ENCODE results near the gene INTS11.

INTS11 gene

DNA sequence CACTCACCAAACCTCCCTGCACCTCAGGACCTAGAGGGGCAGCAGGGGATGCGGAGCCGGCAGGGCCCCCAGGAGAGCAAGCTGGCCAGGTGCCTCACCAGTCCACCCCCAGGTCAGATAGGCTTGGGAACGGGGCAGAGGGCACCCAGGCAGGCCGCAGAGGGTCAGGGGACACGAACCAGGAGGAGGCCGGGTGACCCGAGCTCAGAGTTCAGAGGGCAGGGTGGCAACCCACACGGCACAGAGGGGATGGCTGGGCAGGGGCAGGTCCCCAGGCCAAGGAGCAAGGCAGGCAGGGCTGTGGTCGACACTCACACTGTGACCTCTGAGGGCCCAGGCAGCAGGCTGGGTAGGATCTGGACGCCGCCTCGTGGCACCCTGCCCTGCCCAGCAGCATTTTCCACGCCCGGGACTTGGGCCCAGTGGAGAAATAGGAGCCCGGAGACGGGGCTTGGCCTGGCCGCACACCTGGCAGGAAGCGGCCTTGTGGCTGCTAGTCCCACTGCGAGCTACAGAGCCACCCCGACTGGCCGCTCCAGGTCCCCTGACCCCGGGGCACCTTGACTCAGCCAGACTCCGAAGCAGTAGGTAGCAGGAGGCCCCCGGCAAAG is 19.5 kb upstream of the INTS11 start:
- no peak for DNase-seq

- DNase-seq = no peak
Observed at GRCh38 chr1:1342584-1343115, 18.2 kb upstream of the INTS11 start.

DNA sequence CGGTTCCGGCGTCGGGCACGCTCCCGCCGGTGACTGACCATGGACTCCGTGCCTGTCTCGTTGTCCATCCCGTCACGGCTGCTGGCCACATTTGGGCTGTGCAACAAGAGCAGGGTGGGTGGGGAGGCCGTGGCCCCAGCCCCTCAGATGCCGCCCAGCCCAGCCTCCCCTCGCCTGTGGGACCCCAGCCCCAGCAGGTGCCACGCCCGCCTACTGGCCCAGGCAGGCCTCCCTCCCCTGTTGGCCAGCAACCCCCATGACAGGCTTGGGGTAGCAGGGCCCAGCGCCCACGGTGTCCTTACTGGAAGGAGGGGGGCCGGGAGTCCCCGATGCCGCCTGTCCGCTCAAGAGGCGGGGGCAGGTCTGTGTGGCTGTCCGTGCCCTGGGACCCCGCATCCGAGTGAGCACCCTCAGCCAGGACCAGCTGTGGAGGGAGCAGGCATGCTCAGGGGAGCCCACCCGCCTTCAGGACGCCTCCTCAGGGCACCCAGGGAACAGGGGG is 17.7 kb upstream of the INTS11 start:
- no peak for DNase-seq

- no peak for DNase-seq
Observed at GRCh38 chr1:1341549-1342021, 17.1 kb upstream of the INTS11 start.

DNA sequence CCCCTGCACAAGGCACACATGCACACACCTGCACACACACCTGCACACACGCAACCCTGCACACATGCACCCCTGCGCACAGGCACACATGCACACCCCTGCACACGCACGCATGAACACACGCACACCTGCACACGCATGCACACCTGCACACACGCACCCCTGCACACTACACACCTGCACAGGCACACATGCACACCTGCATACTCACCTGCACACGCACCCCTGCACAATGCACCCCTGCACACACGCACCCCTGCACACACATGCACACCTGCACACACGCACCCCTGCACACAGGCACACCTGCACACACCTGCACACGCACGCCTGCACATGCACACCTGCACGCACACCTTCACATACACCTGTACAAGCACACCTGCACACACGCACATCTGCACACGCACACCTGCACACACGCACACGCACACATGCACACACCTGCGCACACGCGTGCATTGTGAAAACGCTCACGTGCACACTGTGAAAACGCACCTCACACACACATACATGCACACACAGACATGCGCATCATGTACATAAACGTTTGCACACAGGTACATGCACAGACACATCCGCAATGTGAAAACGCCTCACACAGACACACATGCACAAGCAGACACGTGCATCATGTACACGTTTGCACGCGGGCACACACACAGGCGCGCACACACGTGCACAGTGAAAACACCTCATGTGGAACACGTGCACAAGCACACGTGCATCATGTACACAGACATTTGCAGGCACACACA is 16.5 kb upstream of the INTS11 start:
- DNase-seq = no peak

DNA sequence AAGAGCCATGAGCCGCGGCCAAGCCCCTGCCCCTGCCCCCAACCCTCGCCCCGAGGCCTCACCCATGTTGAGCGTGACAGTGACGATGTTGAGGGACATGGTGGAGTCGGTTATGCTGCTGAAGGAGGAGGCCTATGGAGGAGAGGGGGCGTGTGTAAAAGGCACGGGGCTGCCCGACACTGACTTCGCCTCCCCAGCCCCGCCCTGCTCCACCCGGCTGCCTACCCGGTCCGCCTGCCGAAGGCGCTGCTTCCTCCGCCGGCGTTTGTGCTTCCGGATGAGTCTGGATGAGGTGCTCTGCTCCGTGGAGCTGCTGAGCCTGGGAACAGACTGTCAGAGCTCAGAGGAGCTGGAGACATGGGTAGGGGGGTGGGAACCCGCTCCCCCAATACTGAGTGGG is 15.7 kb upstream of the INTS11 start:
- no peak for DNase-seq

DNA sequence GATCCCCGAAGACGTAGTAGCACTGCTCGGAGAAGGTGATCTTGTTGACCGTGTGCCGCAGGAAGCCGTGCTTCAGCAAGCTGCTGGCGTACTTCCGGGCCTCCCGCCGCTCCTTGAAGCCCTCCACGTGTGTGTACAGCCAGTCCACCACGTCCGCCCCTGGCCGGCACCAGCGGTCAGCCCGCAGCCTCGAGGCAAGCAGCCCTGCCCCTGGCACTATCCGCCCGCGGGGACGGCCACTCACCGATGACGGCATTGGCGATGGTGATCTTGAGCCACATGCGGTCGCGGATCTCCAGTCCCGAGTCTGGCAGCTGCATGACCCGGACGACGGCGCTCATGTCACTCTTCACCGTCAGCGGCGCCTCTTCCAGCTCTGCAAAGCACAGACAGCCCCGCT is 13.8 kb upstream of the INTS11 start:
- DNase-seq = no peak

DNA sequence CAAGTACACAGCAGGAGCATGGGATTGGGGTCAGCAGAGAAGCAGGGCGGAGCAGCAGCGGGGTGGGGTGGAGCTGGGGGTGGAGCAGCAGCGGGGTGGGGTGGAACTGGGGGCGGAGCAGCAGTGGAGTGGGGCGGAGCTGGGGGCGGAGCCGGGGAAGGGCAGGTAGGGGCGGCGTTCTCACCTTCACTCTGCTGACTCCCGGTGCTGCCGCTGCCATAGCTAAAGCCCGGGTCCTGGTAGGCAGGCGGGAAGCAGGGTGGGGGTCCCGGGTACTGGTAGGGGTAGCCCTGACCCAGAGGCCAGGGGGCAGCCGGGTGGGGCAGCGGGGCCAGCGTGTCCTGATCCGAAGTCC is 13.3 kb upstream of the INTS11 start:
- no peak for DNase-seq

GRCh38 chr1:1336931-1337792 is 12.7 kb upstream of the INTS11 start:
- no peak for DNase-seq

- DNase-seq = no peak
Observed at GRCh38 chr1:1336446-1336845, 12.0 kb upstream of the INTS11 start.

DNA sequence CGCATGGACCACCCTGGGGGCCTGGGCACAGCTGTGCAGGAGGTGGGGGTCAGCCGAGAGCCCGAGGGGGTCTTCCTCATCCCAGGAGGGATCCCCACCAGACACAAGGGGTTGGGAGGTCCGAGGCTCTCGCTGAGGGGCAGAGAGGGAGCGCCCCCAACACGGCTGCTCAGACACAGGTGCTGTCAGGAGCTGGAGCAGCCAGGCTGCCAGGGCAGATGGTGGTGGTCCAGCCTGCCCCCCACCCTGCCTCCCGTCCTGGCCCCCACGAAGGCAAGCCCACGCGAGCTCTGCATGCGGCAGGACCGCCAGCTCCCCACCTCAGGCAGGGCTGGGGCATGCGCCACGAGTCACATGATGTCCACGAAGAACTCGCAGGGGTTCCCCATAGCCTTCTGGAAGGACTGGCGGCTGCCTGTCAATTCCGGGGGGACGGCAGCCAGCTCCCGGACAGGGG is 11.4 kb upstream of the INTS11 start:
- DNase-seq = no peak

- no peak for DNase-seq
Observed at GRCh38 chr1:1335283-1335682, 10.8 kb upstream of the INTS11 start.

DNA sequence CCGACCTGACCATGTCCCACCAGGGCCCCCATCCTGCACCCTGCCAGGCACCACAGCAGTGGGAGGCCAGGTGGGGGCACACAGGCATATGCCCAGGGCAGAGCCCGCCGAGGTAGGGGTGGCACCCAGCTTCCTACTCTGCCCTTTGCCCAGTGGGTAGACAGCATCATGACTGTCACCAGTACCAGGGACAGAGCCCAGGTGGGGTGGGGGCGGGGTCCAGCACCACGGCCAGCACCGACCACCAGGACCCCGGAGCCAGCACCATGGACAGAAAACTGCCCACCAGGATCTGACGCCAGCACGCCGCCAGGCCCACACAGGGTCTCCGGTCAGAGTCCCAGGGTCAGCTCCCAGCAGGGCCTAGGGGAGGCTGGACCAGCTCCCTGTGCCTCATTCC is 10.4 kb upstream of the INTS11 start:
- no peak for DNase-seq

DNA sequence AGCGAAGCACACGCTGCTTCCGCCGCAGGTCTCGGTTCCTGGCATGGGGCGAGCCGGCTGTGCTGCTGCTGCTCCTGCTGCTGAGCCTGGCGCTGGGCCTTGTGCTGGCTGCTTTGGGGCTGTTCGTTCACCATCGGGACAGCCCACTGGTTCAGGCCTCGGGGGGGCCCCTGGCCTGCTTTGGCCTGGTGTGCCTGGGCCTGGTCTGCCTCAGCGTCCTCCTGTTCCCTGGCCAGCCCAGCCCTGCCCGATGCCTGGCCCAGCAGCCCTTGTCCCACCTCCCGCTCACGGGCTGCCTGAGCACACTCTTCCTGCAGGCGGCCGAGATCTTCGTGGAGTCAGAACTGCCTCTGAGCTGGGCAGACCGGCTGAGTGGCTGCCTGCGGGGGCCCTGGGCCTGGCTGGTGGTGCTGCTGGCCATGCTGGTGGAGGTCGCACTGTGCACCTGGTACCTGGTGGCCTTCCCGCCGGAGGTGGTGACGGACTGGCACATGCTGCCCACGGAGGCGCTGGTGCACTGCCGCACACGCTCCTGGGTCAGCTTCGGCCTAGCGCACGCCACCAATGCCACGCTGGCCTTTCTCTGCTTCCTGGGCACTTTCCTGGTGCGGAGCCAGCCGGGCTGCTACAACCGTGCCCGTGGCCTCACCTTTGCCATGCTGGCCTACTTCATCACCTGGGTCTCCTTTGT is 9.2 kb upstream of the INTS11 start:
- no peak for DNase-seq

- DNase-seq = no peak
Observed at GRCh38 chr1:1332774-1333480, 8.5 kb upstream of the INTS11 start.

DNA sequence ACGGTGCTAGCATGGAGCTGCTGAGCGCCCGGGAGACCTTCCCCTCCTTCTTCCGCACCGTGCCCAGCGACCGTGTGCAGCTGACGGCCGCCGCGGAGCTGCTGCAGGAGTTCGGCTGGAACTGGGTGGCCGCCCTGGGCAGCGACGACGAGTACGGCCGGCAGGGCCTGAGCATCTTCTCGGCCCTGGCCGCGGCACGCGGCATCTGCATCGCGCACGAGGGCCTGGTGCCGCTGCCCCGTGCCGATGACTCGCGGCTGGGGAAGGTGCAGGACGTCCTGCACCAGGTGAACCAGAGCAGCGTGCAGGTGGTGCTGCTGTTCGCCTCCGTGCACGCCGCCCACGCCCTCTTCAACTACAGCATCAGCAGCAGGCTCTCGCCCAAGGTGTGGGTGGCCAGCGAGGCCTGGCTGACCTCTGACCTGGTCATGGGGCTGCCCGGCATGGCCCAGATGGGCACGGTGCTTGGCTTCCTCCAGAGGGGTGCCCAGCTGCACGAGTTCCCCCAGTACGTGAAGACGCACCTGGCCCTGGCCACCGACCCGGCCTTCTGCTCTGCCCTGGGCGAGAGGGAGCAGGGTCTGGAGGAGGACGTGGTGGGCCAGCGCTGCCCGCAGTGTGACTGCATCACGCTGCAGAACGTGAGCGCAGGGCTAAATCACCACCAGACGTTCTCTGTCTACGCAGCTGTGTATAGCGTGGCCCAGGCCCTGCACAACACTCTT is 7.7 kb upstream of the INTS11 start:
- no peak for DNase-seq

GRCh38 chr1:1331068-1331965 is 6.9 kb upstream of the INTS11 start, which contains the start of gene TAS1R3:
Gene TAS1R3 (plus strand): TSS chr1:1331280. CDS start chr1:1331346, 66 bp downstream.
- DNase-seq = no peak

GRCh38 chr1:1330366-1331067 is 6.1 kb upstream of the INTS11 start:
- DNase-seq = no peak
